ENCODE results near the gene NUAK1.

NUAK1 gene

DNA sequence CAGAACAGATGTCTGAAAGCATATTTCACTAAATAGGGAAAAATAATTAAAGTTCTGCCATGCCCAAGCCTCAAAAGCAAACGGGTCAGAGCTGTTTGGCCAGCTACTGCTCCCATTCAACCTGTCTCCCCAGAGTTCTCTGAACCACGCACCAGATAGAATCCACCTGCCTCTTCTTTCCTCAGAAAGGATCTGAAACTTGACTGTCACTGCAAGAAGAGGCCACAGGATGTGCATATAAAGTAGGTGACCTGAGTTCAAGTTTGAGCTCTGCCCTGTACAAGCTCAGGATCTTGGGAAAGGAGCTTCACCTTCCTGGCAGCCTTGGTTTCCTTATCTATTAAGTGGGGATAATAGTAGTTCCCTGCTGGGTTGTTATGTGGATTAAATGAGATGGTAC, 91.8 kb downstream of the NUAK1 start:
- Histone ChIP-seq H3K27ac (no peak overlapping the region), H3K27me3 (replicated peaks) (no peaks in the 10 kb centered on the region), H3K4me3 (ENCODE audit: low read depth, low read length) (no peak overlapping the region), H3K36me3 (replicated peaks) (no peaks in the 10 kb centered on the region)
- DNase-seq, result no peak
- TF ChIP-seq, protein P1, sequence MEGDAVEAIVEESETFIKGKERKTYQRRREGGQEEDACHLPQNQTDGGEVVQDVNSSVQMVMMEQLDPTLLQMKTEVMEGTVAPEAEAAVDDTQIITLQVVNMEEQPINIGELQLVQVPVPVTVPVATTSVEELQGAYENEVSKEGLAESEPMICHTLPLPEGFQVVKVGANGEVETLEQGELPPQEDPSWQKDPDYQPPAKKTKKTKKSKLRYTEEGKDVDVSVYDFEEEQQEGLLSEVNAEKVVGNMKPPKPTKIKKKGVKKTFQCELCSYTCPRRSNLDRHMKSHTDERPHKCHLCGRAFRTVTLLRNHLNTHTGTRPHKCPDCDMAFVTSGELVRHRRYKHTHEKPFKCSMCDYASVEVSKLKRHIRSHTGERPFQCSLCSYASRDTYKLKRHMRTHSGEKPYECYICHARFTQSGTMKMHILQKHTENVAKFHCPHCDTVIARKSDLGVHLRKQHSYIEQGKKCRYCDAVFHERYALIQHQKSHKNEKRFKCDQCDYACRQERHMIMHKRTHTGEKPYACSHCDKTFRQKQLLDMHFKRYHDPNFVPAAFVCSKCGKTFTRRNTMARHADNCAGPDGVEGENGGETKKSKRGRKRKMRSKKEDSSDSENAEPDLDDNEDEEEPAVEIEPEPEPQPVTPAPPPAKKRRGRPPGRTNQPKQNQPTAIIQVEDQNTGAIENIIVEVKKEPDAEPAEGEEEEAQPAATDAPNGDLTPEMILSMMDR (IDR thresholded peaks at IDR 0.05; ENCODE audit: low read depth, low read length, missing control alignments), result no peak
- in situ Hi-C loops (cut with HindIII; ENCODE audit: low pct_ligation_motif_present, low sequenced_read_pairs), result no loop called here

DNA sequence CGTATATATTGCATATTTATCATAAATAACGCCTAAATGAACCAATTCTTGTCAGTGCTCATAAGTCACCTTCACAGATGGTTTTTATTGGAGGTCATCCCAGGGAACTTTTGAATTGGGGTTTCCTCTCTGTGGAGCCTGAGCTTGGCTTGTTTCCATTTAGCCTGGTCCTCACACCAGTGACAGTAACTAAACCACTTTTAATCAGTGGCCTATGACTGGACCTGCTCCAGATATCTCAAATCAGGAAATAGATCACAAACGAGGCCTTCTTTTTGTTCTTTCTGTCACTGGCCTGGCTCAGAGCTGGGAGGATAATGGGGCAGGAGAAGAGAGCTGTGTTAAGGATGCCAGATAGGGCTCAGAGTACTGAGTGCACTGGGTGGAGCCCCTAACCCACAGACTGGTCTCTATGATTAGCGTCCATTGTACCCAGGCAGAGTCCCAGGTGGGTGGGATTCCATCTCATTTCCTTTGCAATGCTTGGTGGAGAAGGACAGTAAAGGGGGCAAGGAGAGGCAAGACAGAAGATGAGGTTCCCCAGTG, 92.4 kb downstream of the NUAK1 start:
- TF ChIP-seq, protein P1 (IDR thresholded peaks at IDR 0.05; ENCODE audit: low read depth, low read length, missing control alignments), result no peak
- Histone ChIP-seq H3K4me3 (ENCODE audit: low read depth, low read length) (no peak overlapping the region), H3K36me3 (replicated peaks) (no peaks in the 10 kb centered on the region), H3K27me3 (replicated peaks) (no peaks in the 10 kb centered on the region), H3K27ac (no peak overlapping the region)
- DNase-seq, result no peak
- in situ Hi-C loops (cut with HindIII; ENCODE audit: low pct_ligation_motif_present, low sequenced_read_pairs), result no loop called here

DNA sequence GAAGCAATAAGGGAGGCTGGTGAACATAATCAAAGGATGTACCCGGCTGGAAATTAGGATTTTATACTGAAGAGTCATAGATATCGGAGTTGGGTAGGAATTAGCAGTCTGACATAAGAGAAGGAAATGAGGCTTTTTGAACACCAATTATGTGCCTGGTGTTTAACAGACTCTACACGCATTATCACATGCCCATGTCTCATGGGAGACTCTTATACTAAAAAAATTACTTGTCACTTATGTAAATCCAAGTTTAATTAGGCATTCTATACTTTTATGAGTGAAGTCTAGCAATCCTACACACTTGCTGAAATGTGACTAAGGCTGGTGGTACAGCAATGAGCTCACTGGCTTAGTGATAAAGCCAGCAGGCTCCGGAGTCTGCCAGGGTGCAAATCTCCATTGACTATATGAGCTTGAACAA, 93.5 kb downstream of the NUAK1 start:
- H3K27ac ChIP-seq, result peak overlapping the region; percentile 48
- no peak overlapping the region for H3K4me3 ChIP-seq (ENCODE audit: low read depth, low read length)
- in situ Hi-C loops (cut with HindIII; ENCODE audit: low pct_ligation_motif_present, low sequenced_read_pairs), result no loop called here
- DNase-seq, result no peak
- TF ChIP-seq, protein P1 (IDR thresholded peaks at IDR 0.05; ENCODE audit: low read depth, low read length, missing control alignments), result no peak
- no peaks in the 10 kb centered on the region for H3K27me3 ChIP-seq (replicated peaks)
- H3K36me3 ChIP-seq (replicated peaks), result no peaks in the 10 kb centered on the region

DNA sequence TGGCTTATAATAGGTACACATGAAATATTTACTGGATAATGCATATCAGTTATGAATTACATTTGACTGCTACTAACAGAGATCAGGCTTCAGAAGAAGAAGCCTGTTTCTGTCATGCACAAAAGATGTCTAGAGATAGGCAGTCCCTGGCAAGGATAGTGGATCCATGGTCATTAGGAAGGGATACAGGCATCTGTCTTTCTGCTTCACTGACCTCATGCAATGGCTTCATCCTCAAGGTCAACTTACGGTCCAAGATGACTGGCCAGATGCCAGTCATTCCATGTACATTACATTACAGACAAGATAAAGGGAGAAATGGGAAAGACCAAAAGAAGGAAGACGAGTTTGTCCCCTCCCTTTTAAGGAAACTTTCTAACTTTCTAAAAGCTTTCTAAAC, 94.0 kb downstream of the NUAK1 start:
- DNase-seq, result peak; percentile 54
- Histone ChIP-seq H3K27ac (peak overlapping the region; percentile 48), H3K36me3 (replicated peaks) (no peaks in the 10 kb centered on the region), H3K27me3 (replicated peaks) (no peaks in the 10 kb centered on the region), H3K4me3 (ENCODE audit: low read depth, low read length) (no peak overlapping the region)
- in situ Hi-C loops (cut with HindIII; ENCODE audit: low pct_ligation_motif_present, low sequenced_read_pairs), result no loop called here
- TF ChIP-seq, protein P1 (IDR thresholded peaks at IDR 0.05; ENCODE audit: low read depth, low read length, missing control alignments), result no peak

DNA sequence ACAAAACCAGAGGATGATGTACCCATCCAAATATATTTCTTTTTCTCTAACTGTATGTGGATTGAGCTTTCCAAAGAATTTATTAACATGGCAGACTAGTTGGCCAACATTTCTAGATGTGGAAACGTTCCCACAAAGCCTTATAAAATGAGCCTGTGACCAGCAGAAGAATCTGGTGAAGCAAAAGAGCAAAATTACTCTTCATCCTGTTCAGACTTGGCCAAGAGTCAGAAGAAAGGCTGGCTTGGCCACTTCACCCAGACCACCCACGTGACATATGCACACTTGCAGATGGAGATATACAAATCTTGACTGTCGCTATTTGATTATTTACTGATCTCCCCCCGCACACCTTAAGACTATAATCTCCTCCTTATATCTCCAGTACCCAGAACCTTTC, 96.7 kb downstream of the NUAK1 start:
- Histone ChIP-seq H3K36me3 (replicated peaks) (no peaks in the 10 kb centered on the region), H3K27ac (no peak overlapping the region), H3K4me3 (ENCODE audit: low read depth, low read length) (no peak overlapping the region), H3K27me3 (replicated peaks) (no peaks in the 10 kb centered on the region)
- DNase-seq, result no peak
- in situ Hi-C loops (cut with HindIII; ENCODE audit: low pct_ligation_motif_present, low sequenced_read_pairs), result no loop called here
- TF ChIP-seq, protein P1 (IDR thresholded peaks at IDR 0.05; ENCODE audit: low read depth, low read length, missing control alignments), result no peak

DNA sequence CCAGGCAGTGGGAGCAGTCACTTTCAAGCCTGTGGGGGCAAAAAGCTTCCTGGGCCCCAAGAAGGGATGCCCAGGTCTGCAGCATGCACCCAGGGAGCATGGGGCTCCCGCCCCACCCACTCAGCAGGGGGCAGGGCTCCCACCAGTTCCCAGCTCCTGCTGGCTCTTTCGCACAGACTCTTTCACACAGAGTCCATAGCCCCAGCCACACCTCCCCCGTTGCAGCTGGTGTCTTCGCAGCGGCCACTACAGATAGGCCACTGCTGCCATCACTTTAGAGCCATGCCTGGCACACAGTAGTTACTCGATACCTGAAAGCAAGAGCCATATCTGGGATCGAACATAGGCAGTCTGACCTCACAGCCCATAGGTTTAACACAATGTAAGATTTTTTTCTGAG, 98.2 kb downstream of the NUAK1 start:
- H3K27ac ChIP-seq, result no peak overlapping the region
- no peaks in the 10 kb centered on the region for H3K36me3 ChIP-seq (replicated peaks)
- TF ChIP-seq, protein P1 (IDR thresholded peaks at IDR 0.05; ENCODE audit: low read depth, low read length, missing control alignments), result no peak
- H3K4me3 ChIP-seq (ENCODE audit: low read depth, low read length), result no peak overlapping the region
- in situ Hi-C loops (cut with HindIII; ENCODE audit: low pct_ligation_motif_present, low sequenced_read_pairs), result no loop called here
- H3K27me3 ChIP-seq (replicated peaks), result no peaks in the 10 kb centered on the region
- no peak for DNase-seq

All from brain microvascular endothelial cell (primary cell).